SU-DHL-6 (cell line): Measurements from ENCODE around the gene BCL2L1.

ENCODE experiments used
- EZH2phosphoT487 ChIP-seq: fragments of 200-600 bp; sonication (generic), shearing (Covaris generic); conservative IDR thresholded peaks from 2 replicates; pipeline ENCODE4 v1.6.1; 2018; ENCODE audit warnings: mild to moderate bottlenecking, antibody characterized with exemption, low read length, moderate library complexity, mixed read lengths
- TF ChIP-seq, protein P1 (sequence below): fragments of 200-600 bp; sonication (generic); IDR thresholded peaks from one replicate; pipeline ENCODE4 v1.5.1; 2017; ENCODE audit warnings: antibody characterized with exemption, mild to moderate bottlenecking, low read length, moderate library complexity; ENCODE audit not compliant: insufficient read depth, poor library complexity, severe bottlenecking

DNA sequence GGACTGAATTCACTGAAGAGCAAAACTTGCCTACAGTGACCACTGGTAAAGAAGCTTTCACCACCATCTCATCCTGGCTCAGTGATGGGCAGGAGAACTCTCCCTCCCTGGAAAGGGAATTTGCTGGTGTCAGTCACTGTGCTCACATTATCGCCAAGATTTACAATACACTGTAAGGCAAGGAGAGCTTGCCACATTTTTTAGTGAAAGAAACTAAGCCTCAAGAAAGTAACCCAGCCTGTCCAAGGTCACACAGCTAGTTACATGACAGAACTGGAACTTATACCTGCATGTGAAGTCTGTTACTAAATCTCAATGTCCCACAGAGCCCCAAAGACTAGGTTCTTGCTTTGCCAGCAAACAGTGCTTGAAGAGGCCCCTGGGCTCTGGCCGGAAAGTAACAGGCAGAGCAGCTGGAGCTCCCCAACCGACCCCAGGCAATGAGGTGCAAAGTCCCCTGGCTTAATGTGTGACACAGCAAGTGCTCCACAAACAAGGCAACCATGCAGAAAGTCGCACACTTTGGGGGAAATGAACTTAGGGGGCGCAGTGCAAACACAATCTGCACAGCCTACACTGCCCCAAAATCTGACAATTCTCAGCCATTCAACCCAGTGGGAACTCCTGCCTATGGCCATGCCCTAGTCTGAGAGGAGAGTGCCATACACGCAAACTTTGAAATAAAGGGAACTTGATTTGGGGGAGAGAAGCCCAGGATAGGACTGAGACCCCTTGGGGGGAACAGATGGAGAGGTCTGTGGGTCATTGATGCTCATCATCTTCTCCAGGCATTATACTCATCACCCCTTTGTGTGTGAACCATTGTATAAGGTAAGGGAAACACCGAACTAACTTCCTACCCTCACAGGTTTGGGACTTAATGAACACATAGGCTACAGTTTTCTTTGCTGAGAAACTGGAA is 1.9 kb downstream of the BCL2L1 start:
- TF ChIP-seq, protein P1, sequence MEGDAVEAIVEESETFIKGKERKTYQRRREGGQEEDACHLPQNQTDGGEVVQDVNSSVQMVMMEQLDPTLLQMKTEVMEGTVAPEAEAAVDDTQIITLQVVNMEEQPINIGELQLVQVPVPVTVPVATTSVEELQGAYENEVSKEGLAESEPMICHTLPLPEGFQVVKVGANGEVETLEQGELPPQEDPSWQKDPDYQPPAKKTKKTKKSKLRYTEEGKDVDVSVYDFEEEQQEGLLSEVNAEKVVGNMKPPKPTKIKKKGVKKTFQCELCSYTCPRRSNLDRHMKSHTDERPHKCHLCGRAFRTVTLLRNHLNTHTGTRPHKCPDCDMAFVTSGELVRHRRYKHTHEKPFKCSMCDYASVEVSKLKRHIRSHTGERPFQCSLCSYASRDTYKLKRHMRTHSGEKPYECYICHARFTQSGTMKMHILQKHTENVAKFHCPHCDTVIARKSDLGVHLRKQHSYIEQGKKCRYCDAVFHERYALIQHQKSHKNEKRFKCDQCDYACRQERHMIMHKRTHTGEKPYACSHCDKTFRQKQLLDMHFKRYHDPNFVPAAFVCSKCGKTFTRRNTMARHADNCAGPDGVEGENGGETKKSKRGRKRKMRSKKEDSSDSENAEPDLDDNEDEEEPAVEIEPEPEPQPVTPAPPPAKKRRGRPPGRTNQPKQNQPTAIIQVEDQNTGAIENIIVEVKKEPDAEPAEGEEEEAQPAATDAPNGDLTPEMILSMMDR, result peak; percentile 45
- TF ChIP-seq EZH2phosphoT487, result no peak
